ENCODE measurements around the gene HOXB1. TPM values are rescaled to one million over a fixed set of nuclear protein-coding genes. Genes with fewer than 3 reads are reported as not detected.

HOXB1 gene
- not detected for total RNA-seq
- not detected for polyA plus RNA-seq

DNA sequence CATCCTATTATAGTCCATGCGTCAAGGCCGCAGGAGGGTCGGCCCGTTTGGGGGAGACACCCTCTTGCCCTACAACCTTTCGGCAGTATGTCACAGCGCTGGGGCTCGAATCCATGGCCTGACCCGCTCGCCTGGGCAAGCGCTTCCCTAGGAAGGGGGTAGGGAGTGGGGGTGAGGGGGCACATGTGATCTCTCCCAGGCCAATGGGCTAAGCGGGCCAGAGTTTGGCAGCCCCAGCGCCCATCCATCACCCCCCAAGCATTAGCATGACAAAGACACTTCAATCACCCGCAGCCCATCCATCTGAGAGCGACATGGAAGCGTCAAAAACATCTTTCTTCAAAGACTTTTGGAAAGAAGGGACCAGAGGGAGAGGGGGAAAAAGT, at the start of gene HOXB1:
Gene HOXB1 (minus strand): TSS at position 125 of the 386 bp plus-strand sequence. CDS start 107 bp downstream, at position 18.
- no peak for DNase-seq (ENCODE audit: low spot score)
- Histone ChIP-seq H3K4me1 (ENCODE audit: control insufficient read depth in 4 of 4, insufficient read depth in 4 of 4, low read length in 3 of 4) (no peaks in the 10 kb centered on the region), H3K9ac (ENCODE audit: low read depth in 1 of 2, low read length in 2 of 2) (no peak within 1 kb of the TSS), H3K9me3 (ENCODE audit: control insufficient read depth in 4 of 4, low read length in 3 of 4) (no peaks in the 10 kb centered on the region), H3K27ac (ENCODE audit: low read depth in 1 of 2, low read length in 2 of 2) (no peak within 1 kb of the TSS), H3K27me3 (ENCODE audit: control insufficient read depth in 4 of 4, insufficient read depth in 4 of 4, low read length in 3 of 4) (peaks cover 0 to 14% (median 4%) of the 10 kb centered on the region in 4 donors), H3K36me3 (ENCODE audit: control insufficient read depth in 4 of 4, insufficient read depth in 3 of 4, low read depth in 1 of 4, low read length in 3 of 4) (no peaks in the 10 kb centered on the region), H3K4me3 (ENCODE audit: low read depth in 1 of 3, low read length in 3 of 3) (no peak within 1 kb of the TSS)
- TF ChIP-seq NR2F2 (IDR thresholded peaks at IDR 0.05): no peak
- TF ChIP-seq EGR1 (IDR thresholded peaks at IDR 0.05; ENCODE audit: low read depth in 2 of 2): no peak
- TF ChIP-seq GABPA (IDR thresholded peaks at IDR 0.05 in 1 of 2, conservative IDR thresholded peaks at IDR 0.05 in 1 of 2): no peak
- TF ChIP-seq, protein P1, sequence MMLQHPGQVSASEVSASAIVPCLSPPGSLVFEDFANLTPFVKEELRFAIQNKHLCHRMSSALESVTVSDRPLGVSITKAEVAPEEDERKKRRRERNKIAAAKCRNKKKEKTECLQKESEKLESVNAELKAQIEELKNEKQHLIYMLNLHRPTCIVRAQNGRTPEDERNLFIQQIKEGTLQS (IDR thresholded peaks at IDR 0.05): no peak
- TF ChIP-seq, protein P2, sequence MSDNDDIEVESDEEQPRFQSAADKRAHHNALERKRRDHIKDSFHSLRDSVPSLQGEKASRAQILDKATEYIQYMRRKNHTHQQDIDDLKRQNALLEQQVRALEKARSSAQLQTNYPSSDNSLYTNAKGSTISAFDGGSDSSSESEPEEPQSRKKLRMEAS (IDR thresholded peaks at IDR 0.05): no peak
- TF ChIP-seq FOXA2 (IDR thresholded peaks at IDR 0.05): no peak
- no peak for TF ChIP-seq RXRA (IDR thresholded peaks at IDR 0.05)
- TF ChIP-seq HNF4A (conservative IDR thresholded peaks at IDR 0.05): no peak
- TF ChIP-seq RAD21 (IDR thresholded peaks at IDR 0.05): no peak
- no peak for TF ChIP-seq FOXA1 (IDR thresholded peaks at IDR 0.05)
- TF ChIP-seq, protein P3, sequence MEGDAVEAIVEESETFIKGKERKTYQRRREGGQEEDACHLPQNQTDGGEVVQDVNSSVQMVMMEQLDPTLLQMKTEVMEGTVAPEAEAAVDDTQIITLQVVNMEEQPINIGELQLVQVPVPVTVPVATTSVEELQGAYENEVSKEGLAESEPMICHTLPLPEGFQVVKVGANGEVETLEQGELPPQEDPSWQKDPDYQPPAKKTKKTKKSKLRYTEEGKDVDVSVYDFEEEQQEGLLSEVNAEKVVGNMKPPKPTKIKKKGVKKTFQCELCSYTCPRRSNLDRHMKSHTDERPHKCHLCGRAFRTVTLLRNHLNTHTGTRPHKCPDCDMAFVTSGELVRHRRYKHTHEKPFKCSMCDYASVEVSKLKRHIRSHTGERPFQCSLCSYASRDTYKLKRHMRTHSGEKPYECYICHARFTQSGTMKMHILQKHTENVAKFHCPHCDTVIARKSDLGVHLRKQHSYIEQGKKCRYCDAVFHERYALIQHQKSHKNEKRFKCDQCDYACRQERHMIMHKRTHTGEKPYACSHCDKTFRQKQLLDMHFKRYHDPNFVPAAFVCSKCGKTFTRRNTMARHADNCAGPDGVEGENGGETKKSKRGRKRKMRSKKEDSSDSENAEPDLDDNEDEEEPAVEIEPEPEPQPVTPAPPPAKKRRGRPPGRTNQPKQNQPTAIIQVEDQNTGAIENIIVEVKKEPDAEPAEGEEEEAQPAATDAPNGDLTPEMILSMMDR (IDR thresholded peaks at IDR 0.05; ENCODE audit: low read depth, low read length, missing input control): no peak
- no peak for TF ChIP-seq YY1 (IDR thresholded peaks at IDR 0.05)
- TF ChIP-seq TAF1 (conservative IDR thresholded peaks at IDR 0.05): no peak
- WGBS: 61% methylated on average over 15 of the region's 15 CpGs

DNA sequence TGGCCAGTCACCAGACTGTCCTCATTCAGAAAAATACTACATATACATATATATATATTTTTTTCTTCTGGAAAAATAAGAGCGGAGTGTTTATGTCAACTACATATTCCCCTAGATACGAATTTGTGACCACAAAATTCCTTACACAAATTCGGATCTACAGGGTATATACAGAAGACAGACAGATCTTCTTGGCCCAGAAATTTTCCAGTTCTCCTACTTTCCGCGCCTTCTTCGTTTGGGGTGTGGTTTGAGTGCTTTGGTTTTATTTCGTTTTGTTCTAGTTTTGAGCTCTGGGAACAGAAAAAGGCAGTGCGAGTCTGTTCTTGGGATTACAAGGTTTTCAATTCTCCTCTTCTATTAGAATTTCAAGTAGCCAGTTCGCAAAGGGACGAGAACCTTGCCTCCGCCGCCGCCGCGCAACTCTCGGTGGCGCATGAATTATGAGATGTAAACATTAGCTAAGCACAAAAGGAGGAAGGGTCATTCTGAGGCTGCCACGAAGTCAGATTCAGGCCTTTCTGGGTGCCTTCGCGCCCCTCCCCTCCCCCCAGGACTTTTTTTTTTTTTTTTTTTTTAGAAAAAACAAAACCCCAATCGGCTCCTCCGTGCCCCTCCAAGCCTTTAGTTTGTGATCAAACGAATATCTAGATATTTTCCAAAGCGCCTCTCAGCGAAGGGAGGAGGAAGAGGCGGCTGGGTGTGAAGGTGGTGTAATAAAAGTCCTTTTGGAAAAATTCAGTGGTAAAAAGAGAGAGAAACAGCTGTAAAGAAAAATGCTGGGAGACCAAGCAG, 49.1 kb upstream of the HOXB1 start:
- no peak for TF ChIP-seq JUND (IDR thresholded peaks at IDR 0.05)
- TF ChIP-seq, protein P2 (IDR thresholded peaks at IDR 0.05): no peak
- TF ChIP-seq, protein P1 (IDR thresholded peaks at IDR 0.05): no peak
- no peak for TF ChIP-seq HNF4A (conservative IDR thresholded peaks at IDR 0.05)
- TF ChIP-seq SP1 (IDR thresholded peaks at IDR 0.05): no peak
- Histone ChIP-seq H3K36me3 (ENCODE audit: control insufficient read depth in 4 of 4, insufficient read depth in 3 of 4, low read depth in 1 of 4, low read length in 3 of 4) (no peaks in the 10 kb centered on the region), H3K4me1 (ENCODE audit: control insufficient read depth in 4 of 4, insufficient read depth in 4 of 4, low read length in 3 of 4) (peaks cover 0 to 7% (median 3%) of the 10 kb centered on the region in 4 donors), H3K4me3 (ENCODE audit: low read depth in 1 of 3, low read length in 3 of 3) (no peak overlapping the region), H3K27ac (ENCODE audit: low read depth in 1 of 2, low read length in 2 of 2) (peak overlapping the region; percentile 50 to 75), H3K27me3 (ENCODE audit: control insufficient read depth in 4 of 4, insufficient read depth in 4 of 4, low read length in 3 of 4) (peaks cover 4 to 19% (median 9%) of the 10 kb centered on the region in 4 donors), H3K9ac (ENCODE audit: low read depth in 1 of 2, low read length in 2 of 2) (peak overlapping the region in 1 of 2 donors; percentile 36), H3K9me3 (ENCODE audit: control insufficient read depth in 4 of 4, low read length in 3 of 4) (no peaks in the 10 kb centered on the region)
- 16% methylated on average over 26 of the region's 26 CpGs for WGBS
- DNase-seq (ENCODE audit: low spot score): no peak

DNA sequence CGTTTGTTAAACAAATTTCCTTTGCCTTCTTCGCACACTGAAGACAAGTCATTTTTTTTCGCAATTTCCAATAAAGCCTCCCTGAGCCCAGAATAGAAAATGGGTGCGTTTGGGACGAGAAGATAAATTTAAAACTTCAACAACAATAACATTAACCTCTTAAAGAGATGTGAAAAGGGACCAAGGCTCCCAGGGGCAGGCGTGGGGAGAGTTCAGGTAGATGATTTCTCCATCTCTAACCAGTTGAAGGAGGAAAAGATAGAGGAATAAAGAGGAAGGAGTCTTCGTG, 48.6 kb upstream of the HOXB1 start:
- Histone ChIP-seq H3K27me3 (ENCODE audit: control insufficient read depth in 4 of 4, insufficient read depth in 4 of 4, low read length in 3 of 4) (peaks cover 4 to 20% (median 9%) of the 10 kb centered on the region in 4 donors), H3K9ac (ENCODE audit: low read depth in 1 of 2, low read length in 2 of 2) (peak overlapping the region in 1 of 2 donors; percentile 20), H3K27ac (ENCODE audit: low read depth in 1 of 2, low read length in 2 of 2) (peak overlapping the region; percentile 51 to 65), H3K4me3 (ENCODE audit: low read depth in 1 of 3, low read length in 3 of 3) (no peak overlapping the region), H3K9me3 (ENCODE audit: control insufficient read depth in 4 of 4, low read length in 3 of 4) (no peaks in the 10 kb centered on the region), H3K36me3 (ENCODE audit: control insufficient read depth in 4 of 4, insufficient read depth in 3 of 4, low read depth in 1 of 4, low read length in 3 of 4) (no peaks in the 10 kb centered on the region), H3K4me1 (ENCODE audit: control insufficient read depth in 4 of 4, insufficient read depth in 4 of 4, low read length in 3 of 4) (peaks cover 0 to 6% (median 3%) of the 10 kb centered on the region in 4 donors)
- no peak for DNase-seq (ENCODE audit: low spot score)
- WGBS: 15% methylated on average over 7 of the region's 7 CpGs
- TF ChIP-seq SP1 (IDR thresholded peaks at IDR 0.05): no peak
- TF ChIP-seq, protein P3 (IDR thresholded peaks at IDR 0.05; ENCODE audit: low read depth, low read length, missing input control): no peak
- no peak for TF ChIP-seq JUND (IDR thresholded peaks at IDR 0.05)
